ENCODE measurements around the gene YBX2. TPM values are rescaled to one million over a fixed set of nuclear protein-coding genes. Genes with fewer than 3 reads are reported as not detected.
"Not testable (repeated sequence)": the region's sequence is repeated elsewhere in the genome, so short reads cannot be mapped to it uniquely, and the experiment has no call there.

The YBX2 gene
- total and polyA plus RNA-seq, 2 donors (not counting 1 experiment from before 2014, with no cell fraction given), result 0.15 to 0.22 TPM

DNA sequence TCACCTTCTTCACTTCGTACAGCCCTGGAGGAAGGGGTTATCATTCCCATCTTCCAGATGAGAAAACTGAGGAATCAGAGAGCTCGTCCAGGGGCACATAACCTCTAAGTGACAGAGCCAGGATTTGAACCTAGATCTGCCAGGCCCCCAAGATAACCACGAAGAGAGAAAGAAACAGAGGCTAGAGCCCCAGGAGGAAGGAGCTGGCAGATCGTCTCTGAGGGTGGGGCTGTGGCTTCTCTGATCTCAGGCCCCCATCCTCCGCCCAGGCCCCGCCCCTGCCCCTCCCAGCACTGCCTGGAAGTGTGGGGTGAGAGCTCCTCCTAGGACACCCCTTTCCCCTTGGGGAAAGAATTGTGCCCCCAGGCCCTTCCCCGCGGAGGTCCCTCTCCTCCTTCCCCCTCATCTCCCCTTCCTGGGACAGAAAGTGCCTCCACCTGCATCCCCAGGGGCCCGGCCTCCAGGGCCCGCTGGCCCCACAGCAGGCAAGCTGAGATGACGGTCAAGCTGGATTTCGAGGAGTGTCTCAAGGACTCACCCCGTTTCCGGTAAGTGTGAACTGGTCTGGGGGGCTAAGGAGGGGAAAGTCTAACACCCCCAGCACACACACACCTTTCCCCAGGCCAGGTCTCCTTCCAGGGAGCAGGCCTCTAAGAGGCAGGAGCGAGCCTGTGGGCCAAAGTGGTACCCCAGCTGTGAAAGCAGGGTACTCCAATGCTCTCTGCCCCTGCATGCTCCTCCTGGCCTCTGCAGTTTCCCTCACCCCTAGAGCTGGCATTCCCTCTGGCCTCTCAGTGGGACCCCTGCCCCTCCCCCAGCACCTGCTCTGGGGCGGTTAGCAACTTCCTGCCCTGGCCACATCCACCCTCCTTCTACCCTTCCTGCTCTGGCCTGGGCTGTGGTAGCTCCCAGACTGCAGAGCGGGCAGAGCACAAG, 42.1 kb upstream of the YBX2 start, which contains the start of gene ACAP1:
ACAP1 (plus strand) TSS at position 290 of the 936 bp plus-strand sequence; CDS start at position 496, 206 bp downstream.
- H4K20me1 ChIP-seq (ENCODE audit: control insufficient read depth, insufficient read depth, low read length, poor library complexity, severe bottlenecking), result peaks cover 35% of the 10 kb centered on the region
- H3K9me3 ChIP-seq (ENCODE audit: control extremely low read depth in 1 of 3, control insufficient read depth in 2 of 3, insufficient read depth in 1 of 3, low read length in 2 of 3), result no peaks in the 10 kb centered on the region
- Mint-ChIP-seq H3K27me3 (no peaks in the 10 kb centered on the region), H3K4me3 (peak within 1 kb of the TSS; percentile 89), H3K27ac (peak within 1 kb of the TSS; percentile 96), H3K9me3 (ENCODE audit: insufficient read depth) (no peaks in the 10 kb centered on the region), H3K4me1 (peaks cover 47% of the 10 kb centered on the region)
- peaks cover 4 to 28% of the 10 kb centered on the region in 2 experiments for H3K36me3 ChIP-seq (replicated peaks in 1 of 2; ENCODE audit: control extremely low read depth in 1 of 2, control insufficient read depth in 1 of 2, extremely low read depth in 1 of 2, insufficient read depth in 2 of 2, low read length in 1 of 2)
- no peak for TF ChIP-seq EZH2 (IDR thresholded peaks at IDR 0.05; ENCODE audit: borderline replicate concordance, insufficient read depth, low read depth, low read length, poor library complexity, severe bottlenecking)
- TF ChIP-seq, protein P1, sequence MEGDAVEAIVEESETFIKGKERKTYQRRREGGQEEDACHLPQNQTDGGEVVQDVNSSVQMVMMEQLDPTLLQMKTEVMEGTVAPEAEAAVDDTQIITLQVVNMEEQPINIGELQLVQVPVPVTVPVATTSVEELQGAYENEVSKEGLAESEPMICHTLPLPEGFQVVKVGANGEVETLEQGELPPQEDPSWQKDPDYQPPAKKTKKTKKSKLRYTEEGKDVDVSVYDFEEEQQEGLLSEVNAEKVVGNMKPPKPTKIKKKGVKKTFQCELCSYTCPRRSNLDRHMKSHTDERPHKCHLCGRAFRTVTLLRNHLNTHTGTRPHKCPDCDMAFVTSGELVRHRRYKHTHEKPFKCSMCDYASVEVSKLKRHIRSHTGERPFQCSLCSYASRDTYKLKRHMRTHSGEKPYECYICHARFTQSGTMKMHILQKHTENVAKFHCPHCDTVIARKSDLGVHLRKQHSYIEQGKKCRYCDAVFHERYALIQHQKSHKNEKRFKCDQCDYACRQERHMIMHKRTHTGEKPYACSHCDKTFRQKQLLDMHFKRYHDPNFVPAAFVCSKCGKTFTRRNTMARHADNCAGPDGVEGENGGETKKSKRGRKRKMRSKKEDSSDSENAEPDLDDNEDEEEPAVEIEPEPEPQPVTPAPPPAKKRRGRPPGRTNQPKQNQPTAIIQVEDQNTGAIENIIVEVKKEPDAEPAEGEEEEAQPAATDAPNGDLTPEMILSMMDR (IDR thresholded peaks at IDR 0.05), result no peak
- peaks cover 79% of the 10 kb centered on the region for H3K79me2 ChIP-seq (ENCODE audit: control insufficient read depth, insufficient read depth, low read length)
- H3K4me3 ChIP-seq (ENCODE audit: control extremely low read depth in 1 of 5, extremely low read depth in 1 of 5, insufficient read depth in 1 of 5, low read depth in 2 of 5, low read length in 4 of 5), result peak within 1 kb of the TSS; percentile 57 to 93 (median 87)
- DNase-seq (peak; percentile 83), ATAC-seq (ENCODE audit: low read depth) (peak; percentile 96)
- H3K27me3 ChIP-seq (replicated peaks in 1 of 4; ENCODE audit: control extremely low read depth in 1 of 4, control insufficient read depth in 3 of 4, insufficient read depth in 4 of 4, low read length in 3 of 4), result no peaks in the 10 kb centered on the region
- peak within 1 kb of the TSS; percentile 86 for H3K4me2 ChIP-seq (replicated peaks; ENCODE audit: low read depth, low read length, poor library complexity, severe bottlenecking)
- H3K27ac ChIP-seq (ENCODE audit: low read length in 2 of 2), result peak within 1 kb of the TSS; percentile 67 to 79
- H3K9ac ChIP-seq (ENCODE audit: low read length), result peak within 1 kb of the TSS; percentile 87
- H3K4me1 ChIP-seq (ENCODE audit: control insufficient read depth in 2 of 2, insufficient read depth in 2 of 2, low read length in 2 of 2), result peaks cover 25 to 64% of the 10 kb centered on the region in 2 donors
- WGBS (ENCODE audit: insufficient coverage), result 4% methylated on average over 7 of the region's 17 CpGs
- intact Hi-C loops (cut with micrococcal nuclease), result no loop called here
- ChIA-PET POLR2A (interaction anchor here (0.6 to 2.3 kb wide), 14 partner anchors 9 to 247 kb away, joined by 3 to 7 read pairs (median 4); partner anchors contain the start of genes CTDNEP1, DVL2, KCTD11 and MPDU1), CTCF (interaction anchor here (0.6 to 6.2 kb wide), 21 partner anchors 9 to 351 kb away, joined by 3 to 53 read pairs (median 5); partner anchors contain the start of genes KCTD11, SENP3, SLC2A4 and SOX15)
- H2AFZ ChIP-seq (ENCODE audit: insufficient read depth, low read depth, low read length, poor library complexity, severe bottlenecking), result peak within 1 kb of the TSS; percentile 76

DNA sequence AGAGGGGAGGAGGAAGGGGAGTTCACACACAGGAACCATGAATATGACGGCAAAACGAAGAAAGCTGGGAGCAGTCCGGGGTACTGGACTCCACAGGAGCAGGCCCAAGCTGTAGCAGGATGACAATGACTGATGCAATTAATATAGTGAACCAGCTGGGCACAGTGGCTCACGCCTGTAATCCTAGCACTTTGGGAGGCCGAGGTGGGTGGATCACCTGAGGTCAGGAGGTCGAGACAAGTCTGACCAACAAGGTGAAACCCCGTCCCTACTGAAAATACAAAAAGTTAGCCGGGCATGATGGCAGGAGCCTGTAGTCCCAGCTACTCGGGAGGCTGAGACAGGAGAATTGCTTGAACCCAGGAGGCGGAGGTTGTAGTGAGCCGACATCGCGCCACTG, 41.3 kb upstream of the YBX2 start:
- Mint-ChIP-seq H3K27ac (peak overlapping the region; percentile 96), H3K4me1 (peaks cover 48% of the 10 kb centered on the region), H3K4me3 (peak overlapping the region; percentile 89)
- H3K27me3 ChIP-seq (replicated peaks in 1 of 4; ENCODE audit: control extremely low read depth in 1 of 4, control insufficient read depth in 3 of 4, insufficient read depth in 4 of 4, low read length in 3 of 4); H3K27me3 Mint-ChIP-seq; H3K9me3 Mint-ChIP-seq (ENCODE audit: insufficient read depth); ATAC-seq (ENCODE audit: low read depth); DNase-seq; intact Hi-C loops (cut with micrococcal nuclease); H3K9me3 ChIP-seq (ENCODE audit: control extremely low read depth in 1 of 3, control insufficient read depth in 2 of 3, insufficient read depth in 1 of 3, low read length in 2 of 3): not testable (repeated sequence)
- WGBS (ENCODE audit: insufficient coverage), result 68% methylated on average over 6 of the region's 13 CpGs
- Histone ChIP-seq H3K79me2 (ENCODE audit: control insufficient read depth, insufficient read depth, low read length) (peaks cover 76% of the 10 kb centered on the region), H3K4me2 (replicated peaks; ENCODE audit: low read depth, low read length, poor library complexity, severe bottlenecking) (peak overlapping the region; percentile 86), H3K9ac (ENCODE audit: low read length) (peak overlapping the region; percentile 87), H3K27ac (ENCODE audit: low read length in 2 of 2) (peak overlapping the region; percentile 67 to 79), H3K4me1 (ENCODE audit: control insufficient read depth in 2 of 2, insufficient read depth in 2 of 2, low read length in 2 of 2) (peaks cover 26 to 69% of the 10 kb centered on the region in 2 donors), H3K4me3 (ENCODE audit: control extremely low read depth in 1 of 5, extremely low read depth in 1 of 5, insufficient read depth in 1 of 5, low read depth in 2 of 5, low read length in 4 of 5) (peak overlapping the region in 4 of 5 experiments; percentile 84 to 93 (median 87)), H2AFZ (ENCODE audit: insufficient read depth, low read depth, low read length, poor library complexity, severe bottlenecking) (peak overlapping the region; percentile 76), H3K36me3 (replicated peaks in 1 of 2; ENCODE audit: control extremely low read depth in 1 of 2, control insufficient read depth in 1 of 2, extremely low read depth in 1 of 2, insufficient read depth in 2 of 2, low read length in 1 of 2) (peaks cover 4 to 21% of the 10 kb centered on the region in 2 experiments), H4K20me1 (ENCODE audit: control insufficient read depth, insufficient read depth, low read length, poor library complexity, severe bottlenecking) (peaks cover 27% of the 10 kb centered on the region)
- POLR2A ChIA-PET, result interaction anchor here (0.6 to 2.3 kb wide), 10 partner anchors 10 to 248 kb away, joined by 3 to 7 read pairs (median 4); partner anchors contain the start of genes CTDNEP1, DVL2, KCTD11 and MPDU1
- CTCF ChIA-PET, result interaction anchor here (1.0 to 6.2 kb wide), 17 partner anchors 9 to 290 kb away, joined by 3 to 53 read pairs (median 6); partner anchors contain the start of genes KCTD11, SENP3, SLC2A4 and SOX15

All from B cell (primary cell).